CD4-positive, alpha-beta T cell treated with Interleukin-12 subunit alpha and Interleukin-12 subunit beta, for 1 hour (primary cell): ENCODE measurements around the gene PLCG1.

ENCODE experiments used
- DNase-seq: peaks from one replicate; pipeline ENCODE4 v3.0.0-alpha.2; 2020

The PLCG1 gene

GRCh38 chr20:41182296-41183212 is 45.2 kb downstream of the PLCG1 start:
- no peak for DNase-seq

- no peak for DNase-seq
These were observed 46.0 kb downstream of the PLCG1 start for GRCh38 chr20:41183391-41183790.

- DNase-seq: no peak
These were observed 46.5 kb downstream of the PLCG1 start for GRCh38 chr20:41183831-41184230.

- DNase-seq: no peak
These were observed 47.8 kb downstream of the PLCG1 start for GRCh38 chr20:41185013-41185757.

GRCh38 chr20:41187668-41188067 is 50.3 kb downstream of the PLCG1 start:
- DNase-seq: no peak

GRCh38 chr20:41191562-41192500 is 54.5 kb downstream of the PLCG1 start:
- no peak for DNase-seq

GRCh38 chr20:41192575-41192974 is 55.2 kb downstream of the PLCG1 start:
- DNase-seq: no peak

GRCh38 chr20:41196653-41197225 is 59.4 kb downstream of the PLCG1 start:
- DNase-seq: no peak

- no peak for DNase-seq
These were observed 61.1 kb downstream of the PLCG1 start for GRCh38 chr20:41198443-41198842.

GRCh38 chr20:41200446-41201202 is 63.3 kb downstream of the PLCG1 start:
- no peak for DNase-seq

GRCh38 chr20:41201760-41202159 is 64.4 kb downstream of the PLCG1 start:
- no peak for DNase-seq

- DNase-seq: no peak
These were observed 65.1 kb downstream of the PLCG1 start for GRCh38 chr20:41202426-41202825.

- DNase-seq: no peak
These were observed 66.3 kb downstream of the PLCG1 start for GRCh38 chr20:41203660-41204059.

- no peak for DNase-seq
These were observed 67.2 kb downstream of the PLCG1 start for GRCh38 chr20:41204304-41205265.

- DNase-seq: no peak
These were observed 68.0 kb downstream of the PLCG1 start for GRCh38 chr20:41205313-41205712.

- no peak for DNase-seq
These were observed 75.9 kb downstream of the PLCG1 start for GRCh38 chr20:41213150-41213820.

GRCh38 chr20:41214202-41214601 is 76.9 kb downstream of the PLCG1 start:
- DNase-seq: no peak

- DNase-seq: no peak
These were observed 77.3 kb downstream of the PLCG1 start for GRCh38 chr20:41214666-41215065.

GRCh38 chr20:41217422-41217821 is 80.1 kb downstream of the PLCG1 start:
- no peak for DNase-seq

- no peak for DNase-seq
These were observed 81.1 kb downstream of the PLCG1 start for GRCh38 chr20:41218466-41218865.
